Stimulated activated naive CD4-positive, alpha-beta T cell (primary cell): ENCODE data around the gene NAIF1.
A peak's percentile ranks its signal among the peaks of the same experiment; 100 is the strongest.

Experiments
- DNase-seq, 6 experiments: peaks; one replicate each; lab custom pipeline; 2025; lab: John Stamatoyannopoulos, UW

Gene NAIF1

DNA sequence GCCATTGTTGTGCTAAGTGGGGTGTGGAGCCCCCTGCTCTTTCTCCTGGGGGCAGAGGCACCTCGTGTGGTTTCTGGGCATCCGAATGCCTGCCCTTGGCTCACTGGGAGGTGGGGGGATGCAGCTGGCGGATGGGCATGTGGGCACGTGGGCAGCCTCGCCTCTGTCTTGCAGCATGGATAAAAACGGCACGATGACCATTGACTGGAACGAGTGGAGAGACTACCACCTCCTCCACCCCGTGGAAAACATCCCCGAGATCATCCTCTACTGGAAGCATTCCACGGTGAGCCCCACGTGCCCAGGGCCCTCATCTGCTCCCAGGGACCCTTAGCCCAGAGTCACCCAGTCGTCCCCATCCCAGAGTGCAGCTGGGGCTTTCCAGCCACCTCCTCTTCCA lies 35.1 kb upstream of the NAIF1 start:
- DNase-seq = no peak

GRCh38 chr9:128101690-128102089 lies 34.6 kb upstream of the NAIF1 start:
- no peak for DNase-seq

GRCh38 chr9:128101231-128101661 lies 34.1 kb upstream of the NAIF1 start:
- no peak for DNase-seq

DNA sequence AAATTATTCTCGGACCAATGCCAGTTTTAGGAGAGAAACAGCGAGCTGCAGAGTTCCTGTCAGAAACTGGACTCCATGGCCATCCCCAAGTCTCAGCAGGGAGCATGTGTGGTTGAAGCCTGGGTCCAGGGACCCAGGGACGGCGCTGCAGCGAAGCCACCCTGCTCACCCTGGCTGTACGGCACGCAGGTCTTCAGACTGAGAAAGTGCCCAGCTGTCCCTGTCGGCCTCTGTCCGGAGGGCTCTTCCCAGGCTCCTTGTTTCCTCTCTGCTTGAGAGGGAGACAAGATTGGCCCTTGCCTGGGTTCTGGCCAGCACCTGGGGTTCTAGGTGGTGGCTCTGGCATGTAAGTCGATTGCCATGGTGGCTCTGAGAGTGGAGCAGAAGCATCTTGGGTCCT lies 33.5 kb upstream of the NAIF1 start:
- no peak for DNase-seq

DNA sequence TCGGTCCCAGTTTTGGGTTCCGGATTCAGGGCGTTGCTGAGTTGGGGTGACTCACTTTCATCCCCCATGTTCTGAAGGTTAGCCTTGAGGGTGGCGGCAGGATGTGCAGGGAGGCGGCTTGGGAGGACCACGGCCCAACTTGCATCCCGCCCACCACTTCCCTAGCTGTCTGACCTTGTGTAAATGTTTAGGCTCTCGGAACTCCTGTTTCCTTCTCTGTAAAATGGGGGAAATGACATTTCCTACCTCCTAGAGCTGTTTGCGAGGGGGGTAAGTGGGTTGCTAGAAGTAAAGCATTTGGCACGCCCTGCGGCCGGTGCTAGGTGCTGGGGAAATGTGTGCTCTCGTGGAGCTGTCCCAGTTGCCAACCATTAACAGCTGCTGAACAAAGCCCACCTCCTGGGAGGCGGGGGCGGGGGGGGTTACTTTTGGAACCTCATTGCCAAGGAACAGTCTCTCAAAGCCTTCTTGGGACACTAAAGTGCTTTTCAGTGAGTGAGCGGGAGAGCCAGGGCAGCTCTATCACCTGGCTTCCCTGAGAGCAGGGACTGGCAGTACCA lies 32.9 kb upstream of the NAIF1 start:
- no peak for DNase-seq

DNA sequence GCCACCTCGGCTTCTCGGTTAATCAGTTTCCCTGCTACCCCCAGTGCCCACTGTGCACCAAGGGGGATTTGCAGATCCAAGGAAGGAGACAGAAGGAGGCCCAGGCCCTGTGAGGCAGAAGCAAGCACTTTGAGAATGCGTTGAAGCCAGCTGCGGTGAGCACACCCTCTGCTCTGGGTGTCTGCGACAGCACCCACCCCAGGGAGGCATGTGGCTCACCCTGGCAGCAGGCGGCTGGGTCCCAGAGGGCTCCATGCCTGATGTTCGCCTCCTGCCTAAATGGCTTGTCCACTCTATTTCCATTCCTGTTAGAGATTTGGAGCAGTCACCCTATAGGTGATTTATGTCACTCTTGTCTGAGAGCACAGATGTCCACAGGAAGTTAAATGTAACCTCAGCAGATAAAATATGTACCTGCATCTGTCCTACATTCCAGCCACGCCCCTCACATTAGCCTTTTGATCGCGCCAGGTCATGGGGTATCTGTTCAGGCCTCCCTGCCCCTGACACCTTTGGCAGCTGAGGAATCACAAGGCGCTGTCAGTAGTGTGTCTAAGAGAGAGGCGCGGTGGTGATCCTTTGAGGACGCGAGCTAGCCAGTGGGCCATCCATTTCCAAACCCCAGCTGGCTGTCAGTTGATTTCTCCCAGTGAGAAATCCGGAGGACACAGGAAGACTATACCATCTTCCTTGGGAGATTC lies 32.3 kb upstream of the NAIF1 start:
- DNase-seq = no peak

GRCh38 chr9:128098297-128099230 lies 31.4 kb upstream of the NAIF1 start:
- peak; percentile 31 to 53 (median 44) for DNase-seq

- no peak for DNase-seq
These were observed 30.6 kb upstream of the NAIF1 start for GRCh38 chr9:128097543-128098296.

DNA sequence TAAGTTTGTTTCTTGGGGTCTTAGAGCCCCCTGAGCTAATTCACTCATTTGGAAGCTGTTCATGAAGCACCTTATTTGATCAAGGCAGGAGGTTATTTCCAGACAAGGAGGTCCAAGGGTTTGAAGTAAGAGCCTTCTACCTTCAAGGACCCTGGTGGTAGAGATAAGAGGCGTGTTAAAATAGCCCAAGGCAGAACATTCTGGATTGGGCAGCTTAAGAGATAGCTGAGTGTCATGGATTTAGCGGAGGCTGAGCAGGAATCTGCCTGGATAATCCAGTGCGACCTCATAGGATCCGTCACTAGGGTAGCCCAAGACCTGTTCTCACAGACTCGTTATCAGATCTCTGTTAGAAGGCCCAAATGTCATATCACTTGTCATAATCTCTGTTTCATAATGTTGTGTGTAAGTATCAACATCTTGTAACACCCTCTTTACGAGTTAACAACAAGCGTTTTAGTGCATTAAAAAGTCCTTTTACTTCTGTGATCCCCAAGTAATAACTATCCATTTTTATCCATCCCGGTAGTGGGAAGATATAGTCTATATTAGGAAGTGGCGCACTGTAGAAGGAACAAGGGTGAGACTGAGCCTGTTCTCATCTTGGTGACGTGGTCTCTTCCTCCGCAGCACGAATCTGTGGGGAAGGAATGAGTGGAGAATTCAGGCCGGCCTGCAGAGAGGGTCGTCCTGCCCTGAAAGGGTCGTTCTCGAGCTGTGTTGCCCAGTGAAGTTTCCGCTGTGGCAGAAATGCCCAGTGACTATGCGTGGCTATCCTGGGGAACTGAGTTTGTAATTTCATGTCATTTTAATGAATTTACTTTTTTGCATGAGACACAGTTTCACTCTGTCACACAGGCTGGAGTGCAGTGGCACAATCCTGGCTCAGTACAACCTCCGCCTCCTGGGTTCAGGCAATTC lies 29.8 kb upstream of the NAIF1 start:
- DNase-seq = no peak

GRCh38 chr9:128094950-128095544 lies 27.9 kb upstream of the NAIF1 start:
- DNase-seq = no peak

- peak; percentile 50 to 72 (median 60) for DNase-seq
These were observed 27.2 kb upstream of the NAIF1 start for GRCh38 chr9:128094166-128094949.

DNA sequence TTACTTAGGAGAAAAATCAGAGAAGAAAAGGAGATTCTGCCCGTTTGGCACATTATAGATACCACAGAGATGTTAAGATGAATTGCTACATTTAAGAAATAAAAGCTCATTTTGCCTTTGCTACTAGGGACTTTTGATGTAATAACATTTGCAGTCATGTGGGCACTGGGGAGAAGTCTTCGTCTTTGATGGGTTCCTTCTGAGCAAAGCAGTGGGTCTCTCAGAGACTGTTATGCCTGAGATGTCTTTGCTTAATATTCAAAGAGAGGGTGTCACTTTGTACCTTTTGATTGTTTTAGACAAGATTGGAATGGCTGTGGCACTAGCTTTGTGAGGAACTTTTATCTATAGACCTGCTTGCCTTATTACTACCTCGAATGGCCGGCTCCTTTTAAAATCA lies 25.9 kb upstream of the NAIF1 start:
- peak in 5 of 6 experiments; percentile 21 to 71 (median 51) for DNase-seq

- DNase-seq = no peak
These were observed 25.3 kb upstream of the NAIF1 start for GRCh38 chr9:128092199-128092977.

DNA sequence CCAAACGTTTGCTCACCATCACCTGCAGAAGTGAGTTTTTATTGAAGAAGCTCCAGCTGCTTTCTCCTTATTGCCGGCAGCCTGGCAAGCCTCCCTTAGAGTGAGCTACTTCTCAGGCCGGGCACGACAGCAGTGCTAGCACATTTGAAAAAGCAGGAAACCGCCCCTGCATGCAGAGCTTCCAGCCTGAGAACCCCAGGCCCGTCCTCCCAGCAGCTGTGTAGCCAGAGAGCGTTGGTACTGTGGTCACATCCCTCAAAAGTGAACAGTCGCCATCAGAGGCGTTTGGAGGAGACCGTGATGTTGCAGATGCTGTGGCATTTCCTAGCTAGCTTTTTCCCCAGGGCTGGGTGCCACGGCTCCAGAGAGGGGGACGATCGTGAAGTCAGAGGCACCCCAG lies 24.5 kb upstream of the NAIF1 start:
- DNase-seq = no peak

GRCh38 chr9:128091144-128091543 lies 24.0 kb upstream of the NAIF1 start:
- DNase-seq = no peak

DNA sequence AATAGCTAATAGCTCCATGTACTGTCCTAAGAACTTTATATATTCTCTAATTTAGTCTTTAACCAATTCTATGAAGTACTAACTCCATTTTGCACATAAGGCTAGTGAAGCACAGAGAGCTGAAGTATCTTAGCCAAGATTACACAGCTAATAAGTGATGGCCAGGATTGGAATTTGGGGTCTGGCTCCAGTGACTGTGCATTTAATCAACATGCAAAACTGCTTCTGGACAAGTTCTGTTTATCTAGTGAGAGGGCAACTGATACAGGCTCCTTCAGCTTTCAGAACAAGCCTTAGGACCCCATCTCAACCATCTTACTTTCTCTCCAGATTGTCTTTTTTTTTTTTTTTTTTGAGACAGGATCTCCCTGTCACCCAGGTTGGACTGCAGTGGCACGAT lies 22.2 kb upstream of the NAIF1 start:
- no peak for DNase-seq

GRCh38 chr9:128088253-128088945 lies 21.3 kb upstream of the NAIF1 start:
- peak in 3 of 6 experiments; percentile 22 to 41 (median 33) for DNase-seq

- no peak for DNase-seq
These were observed 20.1 kb upstream of the NAIF1 start for GRCh38 chr9:128087262-128087661.
